HG02759 (cell line): Measurements from ENCODE around the gene P2RY14.

ENCODE experiments used
- ATAC-seq: cut with Tn5 transposase; IDR thresholded peaks from one replicate; pipeline ENCODE4 v1.9.1; 2021; ENCODE audit warnings: mild to moderate bottlenecking, moderate library complexity; ENCODE audit not compliant: unreplicated experiment

Gene P2RY14

GRCh38 chr3:151195826-151196225 is 82.5 kb downstream of the P2RY14 start:
- ATAC-seq = no peak

DNA sequence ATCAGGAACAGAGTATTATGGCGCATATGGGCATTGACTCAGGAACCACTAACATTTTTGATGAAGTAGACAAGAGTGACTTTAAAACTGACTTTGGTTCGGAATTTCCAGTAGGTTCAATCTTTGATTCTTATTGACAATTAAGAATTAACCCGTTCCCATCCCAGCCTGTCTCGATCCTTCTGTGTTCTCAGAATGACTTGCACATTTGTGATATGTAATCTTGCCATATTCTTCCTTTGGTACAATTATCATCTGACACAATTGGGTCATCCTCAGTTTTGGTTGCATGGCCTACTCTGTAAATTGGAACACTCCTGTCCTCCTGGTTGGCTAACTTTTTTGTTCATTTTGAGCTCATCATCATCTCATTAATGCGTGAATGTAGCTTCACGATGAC is 85.8 kb downstream of the P2RY14 start:
- no peak for ATAC-seq

GRCh38 chr3:151191095-151191494 is 87.2 kb downstream of the P2RY14 start:
- ATAC-seq = no peak

GRCh38 chr3:151183265-151183671 is 95.1 kb downstream of the P2RY14 start:
- ATAC-seq = no peak

DNA sequence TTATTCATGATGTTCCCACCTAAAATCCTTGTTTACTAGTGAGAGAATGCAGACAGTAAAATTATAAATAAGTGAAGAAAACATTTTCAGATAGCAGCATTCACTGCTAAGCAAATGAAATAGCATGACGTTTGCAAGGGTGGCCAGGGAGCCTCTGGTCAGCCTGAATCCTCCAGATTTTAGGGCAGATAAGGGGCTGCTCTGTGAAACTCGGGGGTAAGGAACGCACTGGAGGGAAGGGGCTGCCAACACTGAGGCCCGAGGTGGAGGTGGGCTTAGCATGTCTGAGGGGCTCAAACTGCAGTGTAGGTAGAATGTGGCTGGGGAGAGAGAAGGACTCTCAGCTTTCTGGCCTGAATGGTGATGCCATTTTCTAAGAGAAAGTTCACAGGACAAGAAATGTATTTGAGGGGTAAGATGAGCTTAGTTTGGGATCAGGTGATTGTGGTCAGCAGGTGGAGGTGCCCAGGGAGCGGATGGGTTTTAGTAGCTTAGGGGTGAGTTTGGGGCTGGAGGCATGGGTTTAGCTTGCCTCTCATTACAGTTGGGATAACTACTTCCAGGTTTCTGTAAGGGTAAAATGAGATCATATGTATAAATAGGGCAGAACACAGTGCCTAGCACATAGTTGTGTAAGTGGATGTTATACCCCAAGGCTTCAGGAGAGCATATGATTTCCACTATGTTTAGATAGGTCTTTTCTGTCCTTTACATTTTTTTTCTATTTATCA is 95.8 kb downstream of the P2RY14 start:
- ATAC-seq = no peak

DNA sequence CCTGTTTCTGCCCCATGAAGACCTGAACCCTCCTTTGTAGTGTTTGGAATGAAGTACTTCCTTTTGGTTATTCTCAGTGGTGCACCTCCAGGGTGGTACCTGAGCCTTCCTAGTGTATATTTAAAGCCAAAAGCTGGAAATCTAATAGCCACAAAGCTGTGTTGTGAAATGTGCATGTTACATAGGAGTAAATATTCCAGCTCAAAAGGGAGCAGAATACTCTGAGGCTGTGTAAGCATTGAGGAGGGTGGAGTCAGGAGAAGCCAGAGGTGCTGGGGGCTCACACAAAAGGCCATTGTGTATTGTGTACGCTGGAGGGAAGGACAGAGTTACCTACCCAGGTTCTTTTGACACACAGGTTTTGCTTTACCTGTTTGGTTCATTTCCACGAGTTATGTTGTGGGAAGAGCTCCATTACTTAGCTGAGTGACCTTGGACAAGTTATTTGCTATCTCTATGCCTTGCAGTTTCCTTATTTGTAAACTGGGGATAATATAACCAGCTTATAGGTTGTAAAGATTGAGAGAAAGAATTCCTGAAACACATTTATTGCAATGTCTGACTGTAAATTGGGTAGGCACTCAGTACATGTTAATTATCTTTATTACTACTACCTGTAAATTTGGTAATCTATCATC is 100.0 kb downstream of the P2RY14 start:
- ATAC-seq = no peak

DNA sequence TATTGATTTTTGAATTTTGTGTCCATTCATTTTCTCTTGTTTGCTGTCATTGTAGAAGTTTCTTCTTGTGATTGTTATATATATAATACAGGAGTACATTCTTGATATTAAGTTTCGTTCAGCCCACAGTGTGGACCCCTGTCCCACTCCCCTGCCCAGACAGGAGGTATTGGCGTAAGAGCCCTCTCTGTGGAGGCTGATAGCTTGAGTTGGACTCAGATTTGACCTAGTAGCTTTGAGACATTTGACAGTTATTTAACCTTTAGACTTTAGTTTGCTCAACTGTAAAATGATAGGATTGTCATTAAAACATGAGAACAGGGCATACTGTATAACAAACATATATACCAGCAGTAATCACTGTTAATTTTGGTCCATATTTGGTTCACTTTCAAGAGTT is 102.4 kb downstream of the P2RY14 start:
- ATAC-seq = no peak

DNA sequence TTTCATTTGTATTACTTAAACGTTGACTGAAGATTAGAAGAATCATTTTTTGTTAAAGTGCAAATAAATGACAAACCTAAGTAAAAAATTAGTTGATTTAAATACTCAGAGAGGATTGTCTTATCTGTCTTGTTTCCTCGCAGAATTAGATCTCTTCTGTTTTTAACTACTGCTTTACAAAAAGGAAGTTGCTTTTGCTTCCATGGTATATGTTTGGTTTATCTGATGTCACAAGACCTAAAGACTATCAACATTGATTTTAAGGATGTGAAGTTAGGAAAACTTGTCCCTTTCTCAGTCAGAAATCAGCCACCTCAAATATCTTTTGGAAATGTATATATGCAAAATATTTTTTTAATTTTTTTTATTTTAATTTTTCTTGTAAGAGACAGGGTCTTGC is 104.0 kb downstream of the P2RY14 start:
- ATAC-seq = no peak

GRCh38 chr3:151171145-151171757 is 107.1 kb downstream of the P2RY14 start:
- ATAC-seq = peak; percentile 69

DNA sequence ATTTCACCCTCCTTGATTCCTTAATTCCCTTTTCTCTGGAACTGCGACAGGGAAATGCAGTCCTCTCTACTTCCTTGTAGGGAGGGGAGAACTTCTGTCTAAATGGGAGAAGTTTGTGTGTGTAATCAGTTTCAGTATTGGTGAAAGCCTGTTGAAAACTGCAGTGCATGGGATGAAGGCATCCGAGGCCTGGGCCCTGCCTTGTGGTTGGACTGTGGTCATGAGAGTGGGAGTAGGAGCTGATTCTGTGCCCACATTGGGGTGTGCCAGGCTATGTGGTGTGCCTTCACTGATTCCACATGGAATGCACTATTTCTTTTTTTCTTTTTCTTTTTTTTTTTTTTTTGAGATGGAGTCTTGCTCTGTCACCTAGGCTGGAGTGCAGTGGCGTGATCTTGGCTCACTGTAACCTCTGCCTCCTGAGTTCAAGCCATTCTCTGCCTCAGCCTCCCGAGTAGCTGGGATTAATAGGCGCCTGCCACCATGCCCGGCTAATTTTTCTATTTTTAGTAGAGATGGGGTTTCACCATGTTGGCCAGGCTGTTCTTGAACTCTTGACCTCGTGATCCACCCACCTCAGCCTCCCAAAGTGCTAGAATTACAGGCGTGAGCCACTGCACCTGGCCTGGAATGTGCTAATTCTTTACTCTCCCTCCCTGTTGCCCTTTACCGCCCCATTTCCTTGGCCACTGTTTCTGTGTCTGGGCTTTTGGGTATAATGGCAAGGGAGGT is 108.2 kb downstream of the P2RY14 start:
- ATAC-seq = peak; percentile 34

GRCh38 chr3:151169262-151169947 is 108.9 kb downstream of the P2RY14 start:
- ATAC-seq = peak; percentile 27

DNA sequence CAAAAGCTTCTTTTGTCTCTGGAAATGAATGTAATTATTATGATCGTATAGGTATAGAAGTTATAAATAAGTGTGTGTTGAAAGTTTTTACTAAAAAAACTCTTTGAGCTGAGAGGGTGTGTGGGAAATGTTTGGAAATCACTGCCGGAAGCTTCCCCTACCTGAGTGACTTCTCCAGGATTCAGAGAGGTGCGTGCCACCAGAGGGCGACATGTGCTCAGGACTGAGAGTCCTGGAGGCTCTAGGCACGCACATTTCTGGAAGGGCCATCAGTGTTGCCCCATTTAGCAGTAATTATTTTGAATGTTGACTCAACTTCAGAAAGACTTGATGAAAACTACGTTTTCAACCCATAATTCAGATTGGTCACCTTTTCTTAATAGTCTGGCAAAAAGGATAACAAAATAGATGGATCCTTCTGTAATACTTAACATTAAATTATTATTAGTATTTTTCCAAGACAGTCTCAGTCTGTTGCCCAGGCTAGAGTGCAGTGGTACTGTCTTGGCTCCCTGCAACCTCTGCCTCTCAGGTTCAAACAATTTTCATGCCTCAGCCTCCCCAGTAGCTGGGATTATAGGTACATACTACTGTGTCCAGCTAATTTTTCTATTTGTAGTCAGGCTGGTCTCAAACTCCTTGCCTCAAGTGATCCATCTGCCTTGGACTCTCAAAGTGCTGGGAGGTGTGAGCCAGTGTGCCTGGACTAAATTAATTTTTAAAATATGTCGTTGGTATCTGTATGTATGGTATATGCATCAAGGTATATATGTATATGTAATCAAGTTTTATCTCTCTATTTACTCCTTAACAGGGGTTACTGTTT is 109.9 kb downstream of the P2RY14 start:
- ATAC-seq = peak; percentile 59

- no peak for ATAC-seq
These were observed 112.2 kb downstream of the P2RY14 start for GRCh38 chr3:151166161-151166560.

DNA sequence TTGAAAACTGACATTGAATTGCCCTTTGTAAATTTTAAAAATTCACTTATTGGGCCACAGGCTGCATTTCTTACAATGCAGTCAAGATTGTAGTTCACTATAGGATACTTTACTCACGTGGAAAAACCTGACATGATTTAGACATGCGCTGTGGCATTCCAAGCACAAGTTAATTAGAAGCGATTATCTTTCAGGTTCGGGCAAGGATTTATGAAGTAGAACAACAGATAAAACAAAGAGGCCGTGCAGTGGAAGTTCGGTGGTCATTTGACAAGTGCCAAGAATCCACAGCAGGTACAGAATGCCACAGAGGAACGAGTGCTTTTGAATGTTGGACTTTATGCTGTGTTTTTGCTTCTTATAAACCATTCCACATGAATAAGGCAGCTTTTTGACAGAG is 113.1 kb downstream of the P2RY14 start:
- no peak for ATAC-seq
